Esophagus mucosa (tissue), 1 donor: ENCODE results near the gene DPYSL5. TPM values are rescaled to one million over a fixed set of nuclear protein-coding genes. Genes with fewer than 3 reads are reported as not detected.

Experiments used
- ATAC-seq: fragments of 200-7000 bp; cut with Tn5 transposase; one replicate; pipeline ENCODE4 v1.9.1; 2020
- total RNA-seq: library from RNA; stranded (reverse); gene quantifications from one replicate; pipeline ENCODE4 v1.2.4, GENCODE V29; 2023
- donor health status: DM: yes; HTN: yes; CAD: no.

The DPYSL5 gene
- total RNA-seq, 1 donor from 2014 or later, result not detected

DNA sequence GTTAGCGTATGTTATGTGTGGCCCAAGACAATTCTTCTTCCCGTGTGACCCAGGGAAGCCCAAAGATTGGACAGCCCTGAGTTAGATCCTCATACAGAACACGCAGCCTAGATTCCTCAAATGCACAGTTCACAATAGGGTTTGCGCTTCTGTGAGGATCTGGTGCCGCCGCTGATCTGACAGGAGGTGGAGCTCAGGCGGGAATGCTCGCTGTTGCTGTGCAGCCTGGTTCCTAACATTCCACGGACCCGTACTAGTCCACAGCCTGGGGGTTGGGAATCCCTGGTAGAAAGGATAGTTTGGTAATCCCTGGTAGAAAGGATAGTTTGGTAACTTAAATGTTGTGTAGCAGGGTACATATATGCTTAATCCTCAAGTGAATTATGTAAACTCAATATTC is 149.5 kb downstream of the DPYSL5 start:
- ATAC-seq, result no peak

DNA sequence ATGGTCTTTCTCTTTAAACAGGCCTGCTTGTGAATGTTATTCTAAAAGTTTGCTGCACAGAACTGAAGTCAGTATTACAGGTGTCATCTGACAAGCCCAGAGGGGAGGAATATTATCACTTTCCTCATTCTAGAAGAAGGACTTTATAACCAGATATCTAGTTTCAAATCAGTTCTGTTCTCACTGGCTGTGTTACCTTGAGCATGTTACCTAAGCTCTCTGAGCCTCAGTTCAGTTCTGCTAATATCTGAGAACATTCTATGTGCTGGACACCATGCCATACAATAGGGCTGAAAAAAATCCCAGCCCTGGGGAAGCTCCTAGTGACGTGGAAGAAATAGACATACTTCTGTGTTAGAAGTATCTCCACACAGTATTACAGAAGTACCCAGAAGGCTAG is 150.4 kb downstream of the DPYSL5 start:
- ATAC-seq, result no peak

Other genes starting within 250 kb of the DPYSL5 start
- not detected for gene CIB4, start 206.8 kb upstream of the DPYSL5 start, total RNA-seq
- gene KCNK3, start 155.4 kb upstream of the DPYSL5 start, total RNA-seq, result 0.44 TPM
- gene SLC35F6, start 83.8 kb upstream of the DPYSL5 start, total RNA-seq, result 42.7 TPM
- gene CENPA, start 62.1 kb upstream of the DPYSL5 start, total RNA-seq, result 10.2 TPM
- 6.9 TPM for gene MAPRE3, start 122.5 kb downstream of the DPYSL5 start, total RNA-seq
- gene TMEM214, start 184.8 kb downstream of the DPYSL5 start, total RNA-seq, result 29.7 TPM
- gene AGBL5, start 203.5 kb downstream of the DPYSL5 start, total RNA-seq, result 14.1 TPM
- gene OST4, start 223.5 kb downstream of the DPYSL5 start, total RNA-seq, result 258 TPM
- 3.0 TPM for gene EMILIN1, start 230.5 kb downstream of the DPYSL5 start, total RNA-seq
- 3.5 TPM for gene KHK, start 238.6 kb downstream of the DPYSL5 start, total RNA-seq